Inflammatory macrophage (primary cell): ENCODE measurements around the gene RIN1.
"Not testable (repeated sequence)": the region's sequence is repeated elsewhere in the genome, so short reads cannot be mapped to it uniquely, and the experiment has no call there.

Experiments
- DNase-seq, 2 donors: peaks; one replicate each; pipeline ENCODE4 v3.0.0-alpha.2; 2020 to 2022

Gene RIN1

GRCh38 chr11:66318600-66318970 is 17.6 kb downstream of the RIN1 start:
- DNase-seq = no peak

GRCh38 chr11:66317723-66318599 is 18.3 kb downstream of the RIN1 start:
- DNase-seq = peak; percentile 95 to 97

GRCh38 chr11:66317322-66317722 is 18.9 kb downstream of the RIN1 start:
- DNase-seq = peak; percentile 28 to 69

- DNase-seq = no peak
These were observed 19.4 kb downstream of the RIN1 start, which contains the start of gene CD248 for GRCh38 chr11:66316849-66317251. TSS of gene CD248 (minus strand) at chr11:66317044. CDS start at chr11:66317027, 17 bp downstream.

- no peak for DNase-seq
These were observed 20.1 kb downstream of the RIN1 start for GRCh38 chr11:66315921-66316811.

GRCh38 chr11:66315498-66315885 is 20.7 kb downstream of the RIN1 start:
- no peak for DNase-seq

GRCh38 chr11:66314561-66315497 is 21.4 kb downstream of the RIN1 start:
- DNase-seq = no peak

GRCh38 chr11:66314186-66314501 is 22.1 kb downstream of the RIN1 start:
- no peak for DNase-seq

- DNase-seq = no peak
These were observed 22.7 kb downstream of the RIN1 start for GRCh38 chr11:66313321-66314185.

- peak; percentile 98 to 99 for DNase-seq
These were observed 23.5 kb downstream of the RIN1 start for GRCh38 chr11:66312549-66313320.

GRCh38 chr11:66311965-66312548 is 24.2 kb downstream of the RIN1 start:
- peak; percentile 83 to 96 for DNase-seq

GRCh38 chr11:66311470-66311964 is 24.7 kb downstream of the RIN1 start:
- DNase-seq = no peak

- DNase-seq = not testable (repeated sequence)
These were observed 25.3 kb downstream of the RIN1 start for GRCh38 chr11:66310803-66311440.

- DNase-seq = no peak
These were observed 25.9 kb downstream of the RIN1 start for GRCh38 chr11:66310324-66310723.

- no peak for DNase-seq
These were observed 26.8 kb downstream of the RIN1 start for GRCh38 chr11:66309475-66309874.

- DNase-seq = no peak
These were observed 33.6 kb downstream of the RIN1 start for GRCh38 chr11:66302656-66303055.

GRCh38 chr11:66299186-66299585 is 37.0 kb downstream of the RIN1 start:
- peak; percentile 77 to 94 for DNase-seq

- DNase-seq = no peak
These were observed 38.6 kb downstream of the RIN1 start for GRCh38 chr11:66297610-66298009.
